GM23338 (cell line): ENCODE results near the gene IRX2. TPM values are rescaled to one million over a fixed set of nuclear protein-coding genes. Genes with fewer than 3 reads are reported as not detected.

ENCODE experiments used
- ATAC-seq: fragments of 200-7000 bp; cut with Tn5 transposase; 3 replicates; pipeline ENCODE4 v1.9.1; 2020
- DNase-seq: peaks from one replicate; pipeline ENCODE4 v3.0.0-alpha.2; 2015; ENCODE audit warnings: low spot score
- H2AFZ ChIP-seq: fragments of 200-600 bp; sonication (generic); 2 replicates; pipeline ENCODE4 v1.8.0; 2016; ENCODE audit warnings: antibody characterized with exemption, mild to moderate bottlenecking, moderate library complexity
- H3F3A ChIP-seq: fragments of 200-600 bp; sonication (generic); replicated peaks from 2 replicates; pipeline ENCODE4 v1.8.0; 2017; ENCODE audit warnings: antibody characterized with exemption, mixed run types, low read depth
- H3K27ac ChIP-seq: fragments of 200-600 bp; sonication (generic); 2 replicates; pipeline ENCODE4 v1.6.1; 2016; ENCODE audit warnings: low read depth
- H3K27me3 ChIP-seq: fragments of 200-600 bp; sonication (generic); 2 replicates; pipeline ENCODE4 v1.8.0; 2016; ENCODE audit warnings: mild to moderate bottlenecking, mixed run types, moderate library complexity; ENCODE audit not compliant: insufficient read depth
- H3K36me3 ChIP-seq: fragments of 200-600 bp; sonication (generic); 2 replicates; pipeline ENCODE4 v1.8.0; 2016; ENCODE audit warnings: mild to moderate bottlenecking; ENCODE audit not compliant: insufficient read depth
- H3K4me1 ChIP-seq: fragments of 200-600 bp; sonication (generic); 2 replicates; pipeline ENCODE4 v1.8.0; 2016; ENCODE audit warnings: mild to moderate bottlenecking, moderate library complexity; ENCODE audit not compliant: insufficient read depth
- H3K4me2 ChIP-seq: fragments of 200-600 bp; sonication (generic); 2 replicates; pipeline ENCODE4 v1.7.1; 2017; ENCODE audit warnings: mixed run types
- H3K4me3 ChIP-seq: fragments of 200-600 bp; sonication (generic); 2 replicates; pipeline ENCODE4 v1.6.1; 2016; ENCODE audit warnings: mixed run types
- H3K79me2 ChIP-seq: fragments of 200-600 bp; sonication (generic); replicated peaks from 2 replicates; pipeline ENCODE4 v1.8.0; 2017; ENCODE audit warnings: mild to moderate bottlenecking; ENCODE audit not compliant: insufficient read depth
- H3K9me2 ChIP-seq: fragments of 200-600 bp; sonication (generic); 2 replicates; pipeline ENCODE4 v1.8.0; 2017; ENCODE audit not compliant: insufficient read depth
- H4K20me1 ChIP-seq: fragments of 200-600 bp; sonication (generic); replicated peaks from 2 replicates; pipeline ENCODE4 v1.8.0; 2017; ENCODE audit warnings: mild to moderate bottlenecking; ENCODE audit not compliant: insufficient read depth
- H3K27ac Mint-ChIP-seq: 2 replicates; pipeline ENCODE4 v1.8.0; 2020; ENCODE audit warnings: inconsistent platforms, mild to moderate bottlenecking, moderate library complexity, mixed read lengths
- H3K27me3 Mint-ChIP-seq: 3 replicates; pipeline ENCODE4 v1.8.0; 2022; ENCODE audit warnings: low read depth, mild to moderate bottlenecking, moderate library complexity, mixed read lengths, inconsistent platforms; ENCODE audit not compliant: insufficient read depth, poor library complexity
- H3K36me3 Mint-ChIP-seq: 3 replicates; pipeline ENCODE4 v1.8.0; 2021; ENCODE audit warnings: low read depth, mild to moderate bottlenecking, inconsistent platforms, moderate library complexity, mixed read lengths
- H3K4me1 Mint-ChIP-seq: 3 replicates; pipeline ENCODE4 v1.8.0; 2020; ENCODE audit warnings: mild to moderate bottlenecking, inconsistent platforms, mixed read lengths
- H3K4me3 Mint-ChIP-seq: 3 replicates; pipeline ENCODE4 v1.8.0; 2021; ENCODE audit warnings: moderate library complexity, mild to moderate bottlenecking, inconsistent platforms, mixed read lengths
- H3K9me3 Mint-ChIP-seq: 3 replicates; pipeline ENCODE4 v1.8.0; 2020; ENCODE audit warnings: moderate library complexity, mild to moderate bottlenecking, inconsistent platforms, mixed read lengths
- CREB1 ChIP-seq: fragments of 250-450 bp; sonication (Bioruptor Pico); IDR thresholded peaks from 2 replicates; pipeline ENCODE4 v1.5.0; 2020; ENCODE audit warnings: low read depth, mild to moderate bottlenecking, moderate library complexity
- CTCF ChIP-seq, 2 experiments: fragments of 200-600 bp in 1 of 2; sonication (generic) in 1 of 2; conservative IDR thresholded peaks; 2 replicates each; pipeline versions ENCODE4 v1.5.1 to v1.6.1; 2016 to 2017; ENCODE audit warnings: antibody characterized with exemption in 2 of 2, low read depth in 2 of 2, mild to moderate bottlenecking in 2 of 2, moderate library complexity in 1 of 2
- ETS1 ChIP-seq: IDR thresholded peaks from 2 replicates; pipeline ENCODE4 v1.6.1; 2016; ENCODE audit warnings: antibody characterized with exemption
- EZH2 ChIP-seq: fragments of 200-600 bp; sonication (generic); IDR thresholded peaks from one replicate; pipeline ENCODE4 v1.8.0; 2017; ENCODE audit warnings: antibody characterized with exemption, mild to moderate bottlenecking, low read depth; ENCODE audit not compliant: unreplicated experiment
- EZH2phosphoT487 ChIP-seq: fragments of 200-600 bp; sonication (generic); IDR thresholded peaks from one replicate; pipeline ENCODE4 v1.8.1; 2018; ENCODE audit warnings: antibody characterized with exemption; ENCODE audit not compliant: unreplicated experiment
- JUNB ChIP-seq: IDR thresholded peaks from one replicate; pipeline ENCODE4 v1.6.1; 2016; ENCODE audit warnings: antibody characterized with exemption; ENCODE audit not compliant: unreplicated experiment
- NANOG ChIP-seq: IDR thresholded peaks from 2 replicates; pipeline ENCODE4 v1.6.1; 2016; ENCODE audit warnings: antibody characterized with exemption, borderline replicate concordance
- POLR2AphosphoS5 ChIP-seq: IDR thresholded peaks from 2 replicates; pipeline ENCODE4 v1.6.1; 2016; ENCODE audit warnings: antibody characterized with exemption, low read depth
- REST ChIP-seq: IDR thresholded peaks from one replicate; pipeline ENCODE4 v1.6.1; 2018; ENCODE audit warnings: antibody characterized with exemption; ENCODE audit not compliant: unreplicated experiment
- STAT1 ChIP-seq: IDR thresholded peaks from one replicate; pipeline ENCODE4 v1.6.1; 2016; ENCODE audit warnings: antibody characterized with exemption; ENCODE audit not compliant: unreplicated experiment
- ZNF114 ChIP-seq: fragments of 250-450 bp; sonication (Bioruptor Pico); IDR thresholded peaks from 2 replicates; pipeline ENCODE4 v1.5.0; 2020; ENCODE audit warnings: mild to moderate bottlenecking, moderate library complexity
- ZNF331 ChIP-seq: fragments of 250-450 bp; sonication (Bioruptor Pico); IDR thresholded peaks from 2 replicates; pipeline ENCODE4 v1.5.0; 2020; ENCODE audit warnings: low read depth, mild to moderate bottlenecking, moderate library complexity
- ZNF462 ChIP-seq: fragments of 250-450 bp; sonication (Bioruptor Pico); IDR thresholded peaks from 2 replicates; pipeline ENCODE4 v1.5.0; 2020; ENCODE audit warnings: mild to moderate bottlenecking, moderate library complexity
- polyA plus RNA-seq: library from polyadenylated mRNA; unstranded; fragments of >200 nt; fragmentation: Nextera tagmentation; extraction: Ambion mirVana; gene quantifications from 2 replicates; pipeline ENCODE4 v1.2.1, GENCODE V29; 2016
- total RNA-seq: library from RNA; depleted of rRNA; stranded (reverse); fragments of >200 nt; shearing (Covaris generic); gene quantifications from 2 replicates; pipeline ENCODE4 v1.2.3, GENCODE V29; 2014

IRX2 gene
- total and polyA plus RNA-seq, 2 experiments from 2014 or later: 13.6 to 25.3 TPM

GRCh38 chr5:2748861-2749513 lies 2.5 kb downstream of the IRX2 start:
- peaks cover 4% of the 10 kb centered on the region; the same call in 2 of the 3 replicates for H3K9me3 Mint-ChIP-seq
- peaks cover 43% of the 10 kb centered on the region for H3K4me1 Mint-ChIP-seq
- H3K9me2 ChIP-seq: no peaks in the 10 kb centered on the region
- peak overlapping the region; percentile 78 for H3K4me2 ChIP-seq
- peaks cover 22% of the 10 kb centered on the region for H3K4me1 ChIP-seq
- peak overlapping the region; percentile 63 for H3K4me3 ChIP-seq
- peak overlapping the region; percentile 85 for H3K4me3 Mint-ChIP-seq
- ATAC-seq (no peak), DNase-seq (peak; percentile 44)
- TF ChIP-seq EZH2 (no peak), REST (no peak), JUNB (no peak), CREB1 (CRISPR knock-in tag) (no peak), STAT1 (no peak), POLR2AphosphoS5 (no peak), ZNF331 (no peak), NANOG (no peak), ETS1 (no peak), EZH2phosphoT487 (no peak), ZNF114 (no peak), CTCF (conservative IDR thresholded peaks at IDR 0.05; ENCODE audit: low read depth in 2 of 2) (no peak), ZNF462 (CRISPR knock-in tag) (no peak)
- no peak overlapping the region for H2AFZ ChIP-seq
- peaks cover 8% of the 10 kb centered on the region; the same call in 1 of the 2 replicates for H3K36me3 ChIP-seq
- H3K27me3 Mint-ChIP-seq: peaks cover 72% of the 10 kb centered on the region
- H3K27ac Mint-ChIP-seq: peak overlapping the region; percentile 53; the same call in 1 of the 2 replicates
- H3K27ac ChIP-seq: no peak overlapping the region
- H3K79me2 ChIP-seq: peaks cover 37% of the 10 kb centered on the region
- H4K20me1 ChIP-seq: peaks cover 36% of the 10 kb centered on the region
- peaks cover 6% of the 10 kb centered on the region; the same call in 1 of the 2 replicates for H3F3A ChIP-seq
- H3K36me3 Mint-ChIP-seq: peaks cover 45% of the 10 kb centered on the region
- peaks cover 84% of the 10 kb centered on the region for H3K27me3 ChIP-seq
